ENCODE measurements around the gene PPOX.

DNA sequence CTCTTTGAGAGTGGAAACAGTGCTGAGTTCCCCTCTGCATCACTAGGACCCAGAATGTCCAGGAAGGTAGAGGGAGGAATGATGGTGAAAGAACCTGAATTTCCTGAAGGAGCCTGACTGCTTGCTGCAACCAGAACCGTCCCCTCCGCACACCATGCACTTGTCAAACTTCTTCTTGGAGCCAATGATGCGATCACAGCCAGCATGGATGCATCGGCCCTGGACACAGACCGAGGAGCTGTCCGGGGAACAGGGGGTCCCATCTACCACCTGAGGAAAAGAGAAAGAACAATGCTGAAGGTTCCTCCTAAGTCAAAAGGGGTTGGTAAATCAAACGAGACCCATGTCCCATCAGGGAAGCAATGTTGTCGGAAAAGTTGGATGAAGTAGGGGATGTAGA is 25.7 kb downstream of the PPOX start:
- TF ChIP-seq, protein P1, sequence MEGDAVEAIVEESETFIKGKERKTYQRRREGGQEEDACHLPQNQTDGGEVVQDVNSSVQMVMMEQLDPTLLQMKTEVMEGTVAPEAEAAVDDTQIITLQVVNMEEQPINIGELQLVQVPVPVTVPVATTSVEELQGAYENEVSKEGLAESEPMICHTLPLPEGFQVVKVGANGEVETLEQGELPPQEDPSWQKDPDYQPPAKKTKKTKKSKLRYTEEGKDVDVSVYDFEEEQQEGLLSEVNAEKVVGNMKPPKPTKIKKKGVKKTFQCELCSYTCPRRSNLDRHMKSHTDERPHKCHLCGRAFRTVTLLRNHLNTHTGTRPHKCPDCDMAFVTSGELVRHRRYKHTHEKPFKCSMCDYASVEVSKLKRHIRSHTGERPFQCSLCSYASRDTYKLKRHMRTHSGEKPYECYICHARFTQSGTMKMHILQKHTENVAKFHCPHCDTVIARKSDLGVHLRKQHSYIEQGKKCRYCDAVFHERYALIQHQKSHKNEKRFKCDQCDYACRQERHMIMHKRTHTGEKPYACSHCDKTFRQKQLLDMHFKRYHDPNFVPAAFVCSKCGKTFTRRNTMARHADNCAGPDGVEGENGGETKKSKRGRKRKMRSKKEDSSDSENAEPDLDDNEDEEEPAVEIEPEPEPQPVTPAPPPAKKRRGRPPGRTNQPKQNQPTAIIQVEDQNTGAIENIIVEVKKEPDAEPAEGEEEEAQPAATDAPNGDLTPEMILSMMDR (conservative IDR thresholded peaks at IDR 0.05 in 1 of 2, IDR thresholded peaks at IDR 0.05 in 1 of 2; ENCODE audit: extremely low read depth in 1 of 2, insufficient read depth in 1 of 2, low read depth in 1 of 2, low read length in 2 of 2) = no peak
- TF ChIP-seq EZH2 (IDR thresholded peaks at IDR 0.05; ENCODE audit: borderline replicate concordance, low read length) = no peak

Measured in mammary epithelial cell (primary cell).